Epithelial cell of proximal tubule (primary cell): ENCODE data around the gene TOMM40L. TPM values are rescaled to one million over a fixed set of nuclear protein-coding genes. Genes with fewer than 3 reads are reported as not detected.
A peak's percentile ranks its signal among the peaks of the same experiment; 100 is the strongest.
"Not testable (repeated sequence)": the region's sequence is repeated elsewhere in the genome, so short reads cannot be mapped to it uniquely, and the experiment has no call there.

Experiments
- DNase-seq: peaks from one replicate; pipeline ENCODE4 v3.0.0-alpha.2; 2011; ENCODE audit warnings: low read depth
- H3K4me3 ChIP-seq: 2 replicates; pipeline ENCODE4 v1.5.1; 2011; ENCODE audit warnings: low read depth, mild to moderate bottlenecking, low read length
- total RNA-seq: library from RNA; depleted of rRNA; stranded (reverse); fragments of >200 nt; gene quantifications from 2 replicates; pipeline ENCODE4 v1.2.3, GENCODE V29; 2015
- TF ChIP-seq, protein P1 (sequence below): conservative IDR thresholded peaks from 2 replicates; pipeline ENCODE4 v1.5.1; 2012; ENCODE audit warnings: low read depth, mild to moderate bottlenecking, low read length

The TOMM40L gene
- total RNA-seq, 1 donor from 2014 or later: 6.2 TPM

DNA sequence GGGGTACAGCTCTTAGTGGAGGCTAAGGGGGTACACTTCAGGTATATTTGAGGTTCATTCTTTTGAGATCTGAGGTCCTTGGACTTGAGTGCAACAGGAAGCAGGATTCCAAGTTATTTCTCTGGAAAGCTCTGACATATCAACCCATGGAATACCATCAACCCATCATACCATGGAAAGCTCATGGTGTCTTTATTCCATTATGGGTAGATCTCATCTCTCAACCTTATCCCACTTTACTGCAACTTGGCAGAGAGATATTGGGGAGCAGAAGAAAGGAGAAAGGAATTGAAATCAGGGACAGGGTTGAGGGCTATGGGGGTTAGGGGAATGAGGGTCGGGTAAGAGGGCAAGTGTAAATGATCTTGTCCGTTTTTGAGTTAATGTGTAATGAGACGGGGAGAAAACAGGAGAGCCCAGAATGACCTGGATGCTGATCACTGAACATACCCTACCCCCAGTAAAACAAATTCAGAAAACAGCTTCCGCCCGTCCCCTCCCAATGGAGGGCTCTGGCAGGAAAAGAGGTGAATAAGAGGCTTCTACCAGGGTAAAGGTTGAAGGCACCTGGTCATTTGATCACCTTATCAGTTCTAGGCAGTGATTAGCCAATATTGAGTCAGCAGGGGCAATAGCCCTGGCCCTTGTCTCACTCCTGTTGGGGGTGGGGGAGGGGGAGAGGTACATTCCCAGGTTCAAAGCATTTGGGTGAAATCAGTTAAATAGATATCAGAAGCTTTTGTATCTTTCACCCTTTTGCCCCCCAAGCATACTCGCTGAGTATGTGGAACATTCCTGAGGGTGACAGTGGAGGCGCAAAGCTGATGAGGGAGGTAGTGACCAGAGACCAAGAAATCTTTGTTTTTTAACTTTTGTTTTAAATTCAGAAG is 1.8 kb upstream of the TOMM40L start:
- no peak overlapping the region for H3K4me3 ChIP-seq
- no peak for DNase-seq
- TF ChIP-seq, protein P1, sequence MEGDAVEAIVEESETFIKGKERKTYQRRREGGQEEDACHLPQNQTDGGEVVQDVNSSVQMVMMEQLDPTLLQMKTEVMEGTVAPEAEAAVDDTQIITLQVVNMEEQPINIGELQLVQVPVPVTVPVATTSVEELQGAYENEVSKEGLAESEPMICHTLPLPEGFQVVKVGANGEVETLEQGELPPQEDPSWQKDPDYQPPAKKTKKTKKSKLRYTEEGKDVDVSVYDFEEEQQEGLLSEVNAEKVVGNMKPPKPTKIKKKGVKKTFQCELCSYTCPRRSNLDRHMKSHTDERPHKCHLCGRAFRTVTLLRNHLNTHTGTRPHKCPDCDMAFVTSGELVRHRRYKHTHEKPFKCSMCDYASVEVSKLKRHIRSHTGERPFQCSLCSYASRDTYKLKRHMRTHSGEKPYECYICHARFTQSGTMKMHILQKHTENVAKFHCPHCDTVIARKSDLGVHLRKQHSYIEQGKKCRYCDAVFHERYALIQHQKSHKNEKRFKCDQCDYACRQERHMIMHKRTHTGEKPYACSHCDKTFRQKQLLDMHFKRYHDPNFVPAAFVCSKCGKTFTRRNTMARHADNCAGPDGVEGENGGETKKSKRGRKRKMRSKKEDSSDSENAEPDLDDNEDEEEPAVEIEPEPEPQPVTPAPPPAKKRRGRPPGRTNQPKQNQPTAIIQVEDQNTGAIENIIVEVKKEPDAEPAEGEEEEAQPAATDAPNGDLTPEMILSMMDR: no peak

DNA sequence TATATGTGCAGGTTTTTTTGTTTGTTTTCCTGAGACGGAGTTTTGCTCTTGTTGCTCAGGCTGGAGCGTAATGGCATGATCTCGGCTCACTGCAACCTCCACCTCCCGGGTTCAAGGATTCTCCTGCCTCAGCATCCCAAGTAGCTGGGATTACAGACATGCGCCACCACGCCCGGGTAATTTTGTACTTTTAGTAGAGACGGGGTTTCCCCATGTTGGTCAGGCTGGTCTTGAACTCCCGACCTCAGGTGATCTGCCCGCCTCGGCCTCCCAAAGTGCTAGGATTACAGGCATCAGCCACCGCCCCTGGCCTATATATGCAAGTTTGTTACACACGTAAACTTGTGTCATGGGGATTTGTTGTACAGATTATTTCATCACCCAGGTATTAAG is 1.2 kb upstream of the TOMM40L start:
- DNase-seq, H3K4me3 ChIP-seq: not testable (repeated sequence)

DNA sequence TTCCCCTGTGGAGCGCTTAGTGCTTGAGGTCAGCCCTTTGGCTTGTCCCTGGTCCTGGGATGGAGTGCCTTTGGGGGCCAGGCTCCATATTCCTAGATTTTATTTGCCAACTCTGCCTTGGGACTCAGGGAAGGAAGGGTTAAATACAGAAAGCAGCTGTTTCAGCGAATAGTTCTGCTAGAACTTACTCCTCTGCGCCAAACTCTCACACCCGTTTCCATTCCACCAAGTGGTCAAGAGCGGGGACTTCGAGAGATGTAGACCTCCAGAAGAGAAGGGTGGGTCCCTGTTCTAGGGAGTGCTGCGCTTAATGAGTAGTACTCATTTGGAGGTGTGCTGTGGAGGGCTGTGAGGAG is 704 bp upstream of the TOMM40L start:
- DNase-seq: no peak
- TF ChIP-seq, protein P1: no peak
- H3K4me3 ChIP-seq: no peak overlapping the region

DNA sequence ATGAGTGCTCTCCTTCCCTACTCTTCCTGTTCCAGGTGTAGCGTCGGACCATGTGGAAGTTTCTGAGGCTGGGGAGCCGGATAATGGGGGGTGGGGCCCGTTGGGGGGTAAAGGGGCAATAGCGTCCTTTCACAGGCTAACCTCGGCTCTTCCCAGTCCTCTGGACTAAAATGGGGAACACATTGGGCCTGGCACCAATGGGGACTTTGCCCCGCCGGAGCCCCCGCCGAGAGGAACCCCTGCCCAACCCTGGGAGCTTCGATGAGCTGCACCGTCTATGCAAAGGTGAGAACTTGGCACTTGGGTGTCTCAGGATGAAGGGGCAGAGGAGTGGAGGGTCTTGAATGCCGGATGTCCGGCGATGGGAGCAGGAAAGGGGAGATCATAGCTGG is 456 bp downstream of the TOMM40L start:
- DNase-seq: no peak
- TF ChIP-seq, protein P1: no peak
- peak overlapping the region; percentile 71 for H3K4me3 ChIP-seq

DNA sequence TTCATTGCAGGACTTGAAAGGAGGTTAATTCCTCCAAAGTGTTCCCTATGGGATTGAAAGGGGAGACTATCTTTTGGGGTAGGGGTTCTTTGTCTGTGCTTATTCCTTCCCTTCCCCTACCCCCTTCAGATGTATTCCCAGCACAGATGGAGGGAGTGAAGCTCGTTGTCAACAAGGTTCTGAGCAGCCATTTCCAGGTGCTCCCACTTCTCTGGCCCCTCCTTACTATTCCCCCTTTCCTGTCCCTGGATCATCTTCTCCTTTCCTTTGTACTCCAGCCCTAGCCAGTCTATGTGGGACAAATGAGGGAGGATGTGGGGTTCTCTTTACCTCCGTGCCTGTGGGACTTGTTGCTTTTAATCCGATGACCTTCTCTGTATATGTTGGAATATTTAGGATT is 899 bp downstream of the TOMM40L start:
- TF ChIP-seq, protein P1: no peak
- H3K4me3 ChIP-seq: peak overlapping the region; percentile 71
- DNase-seq: no peak

DNA sequence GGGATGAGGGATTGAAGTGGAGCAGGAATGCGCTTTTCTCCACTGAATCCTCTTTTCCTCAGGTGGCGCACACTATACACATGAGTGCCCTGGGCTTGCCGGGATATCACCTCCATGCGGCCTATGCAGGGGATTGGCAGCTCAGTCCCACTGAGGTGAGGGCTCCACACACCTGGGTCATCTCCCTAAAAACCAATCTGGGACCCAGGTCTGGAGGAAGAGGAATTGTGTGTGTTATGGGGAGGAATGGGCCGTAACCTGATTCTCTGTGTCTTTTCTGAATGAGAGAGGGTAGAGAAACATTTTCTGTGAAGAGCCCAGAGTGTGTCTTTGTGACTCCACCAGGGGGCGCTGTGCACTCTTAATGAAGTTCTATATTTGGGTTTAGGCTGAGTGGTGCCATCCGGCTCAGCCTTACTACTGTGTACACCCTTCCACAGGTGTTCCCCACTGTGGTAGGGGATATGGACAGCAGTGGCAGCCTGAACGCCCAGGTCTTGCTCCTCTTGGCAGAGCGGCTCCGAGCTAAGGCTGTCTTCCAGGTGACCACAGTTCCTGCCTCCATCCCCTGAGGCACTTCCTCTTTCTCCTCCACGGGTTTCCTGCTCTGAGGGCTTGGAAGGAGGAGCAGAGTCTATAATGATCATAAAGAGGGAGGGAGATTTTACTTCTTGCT is 1.5 kb downstream of the TOMM40L start:
- H3K4me3 ChIP-seq: peak overlapping the region; percentile 71
- TF ChIP-seq, protein P1: peak; percentile 83
- DNase-seq: no peak

GRCh38 chr1:161228032-161228431 is 2.2 kb downstream of the TOMM40L start:
- TF ChIP-seq, protein P1: no peak
- no peak overlapping the region for H3K4me3 ChIP-seq
- no peak for DNase-seq
